Activated CD8-positive, alpha-beta memory T cell treated with anti-CD3 and anti-CD28 coated beads for 36 hours (primary cell): ENCODE measurements around the gene DOCK3. TPM values are rescaled to one million over a fixed set of nuclear protein-coding genes. Genes with fewer than 3 reads are reported as not detected.
"Not testable (repeated sequence)": the region's sequence is repeated elsewhere in the genome, so short reads cannot be mapped to it uniquely, and the experiment has no call there.

ENCODE experiments used
- CTCF ChIA-PET: fragments of 350-600 bp; sonication (Branson Sonifier 250); formaldehyde crosslinking; loops from one replicate; lab custom pipeline; 2021; ENCODE audit warnings: antibody characterized with exemption; lab: Charles Lee
- POLR2A ChIA-PET: fragments of 350-600 bp; sonication (Branson Sonifier 250); formaldehyde crosslinking; loops from one replicate; lab custom pipeline; 2021; ENCODE audit warnings: antibody characterized with exemption; lab: Charles Lee
- total RNA-seq, 2 experiments: library from RNA; stranded (reverse); gene quantifications; one replicate each; pipeline ENCODE4 v1.2.3, GENCODE V29; 2021

The DOCK3 gene
- total RNA-seq, 2 experiments from 2014 or later = 2.1 to 2.5 TPM

- CTCF ChIA-PET = no interaction called here
- POLR2A ChIA-PET = no interaction called here
Observed at GRCh38 chr3:50819882-50820281, 145.2 kb downstream of the DOCK3 start.

- ChIA-PET POLR2A (no interaction called here), CTCF (interaction anchor here (0.7 kb wide), 1 partner anchor 90 kb away, joined by 3 read pairs; no protein-coding TSS in a partner anchor)
Observed at GRCh38 chr3:50825841-50826240, 151.1 kb downstream of the DOCK3 start.

GRCh38 chr3:50830451-50830850, 155.7 kb downstream of the DOCK3 start:
- POLR2A ChIA-PET = no interaction called here

GRCh38 chr3:50831009-50831408, 156.3 kb downstream of the DOCK3 start:
- POLR2A ChIA-PET, CTCF ChIA-PET: not testable (repeated sequence)

More at GRCh38 chr3:50830451-50830850, 155.7 kb downstream of the DOCK3 start:
- CTCF ChIA-PET = no interaction called here

- ChIA-PET CTCF (no interaction called here), POLR2A (no interaction called here)
Observed at GRCh38 chr3:50840983-50841489, 166.3 kb downstream of the DOCK3 start.

GRCh38 chr3:50848308-50848707, 173.6 kb downstream of the DOCK3 start:
- ChIA-PET POLR2A (no interaction called here), CTCF (no interaction called here)

- CTCF ChIA-PET = no interaction called here
- POLR2A ChIA-PET = no interaction called here
Observed at GRCh38 chr3:50850639-50851511, 176.1 kb downstream of the DOCK3 start.

GRCh38 chr3:50853936-50854335, 179.2 kb downstream of the DOCK3 start:
- ChIA-PET POLR2A (no interaction called here), CTCF (no interaction called here)

GRCh38 chr3:50862221-50862620, 187.5 kb downstream of the DOCK3 start:
- POLR2A ChIA-PET = no interaction called here
- CTCF ChIA-PET = interaction anchor here (0.6 kb wide), 1 partner anchor 314 kb away, joined by 5 read pairs; no protein-coding TSS in a partner anchor

GRCh38 chr3:50873376-50874157, 198.8 kb downstream of the DOCK3 start:
- POLR2A ChIA-PET = interaction anchor here (0.7 kb wide), 1 partner anchor 293 kb away, joined by 3 read pairs; no protein-coding TSS in a partner anchor
- CTCF ChIA-PET = no interaction called here

GRCh38 chr3:50874876-50875275, 200.1 kb downstream of the DOCK3 start:
- POLR2A ChIA-PET, CTCF ChIA-PET: not testable (repeated sequence)

GRCh38 chr3:50876947-50877346, 202.2 kb downstream of the DOCK3 start:
- ChIA-PET CTCF (no interaction called here), POLR2A (no interaction called here)

- CTCF ChIA-PET, POLR2A ChIA-PET: not testable (repeated sequence)
Observed at GRCh38 chr3:50882733-50883132, 208.0 kb downstream of the DOCK3 start.

- ChIA-PET POLR2A (no interaction called here), CTCF (no interaction called here)
Observed at GRCh38 chr3:50883755-50884154, 209.0 kb downstream of the DOCK3 start.

- POLR2A ChIA-PET = interaction anchor here (0.6 kb wide), 1 partner anchor 232 kb away, joined by 3 read pairs; no protein-coding TSS in a partner anchor
- CTCF ChIA-PET = interaction anchor here (1.3 kb wide), 1 partner anchor 86 kb away, joined by 3 read pairs; no protein-coding TSS in a partner anchor
Observed at GRCh38 chr3:50885070-50885850, 210.5 kb downstream of the DOCK3 start.

- POLR2A ChIA-PET = no interaction called here
- CTCF ChIA-PET = no interaction called here
Observed at GRCh38 chr3:50890688-50891344, 216.1 kb downstream of the DOCK3 start.

GRCh38 chr3:50901097-50901496, 226.4 kb downstream of the DOCK3 start:
- POLR2A ChIA-PET, CTCF ChIA-PET: not testable (repeated sequence)

GRCh38 chr3:50912746-50913145, 238.0 kb downstream of the DOCK3 start:
- POLR2A ChIA-PET = no interaction called here

GRCh38 chr3:50913260-50913659, 238.5 kb downstream of the DOCK3 start:
- POLR2A ChIA-PET = no interaction called here

More at GRCh38 chr3:50912746-50913145, 238.0 kb downstream of the DOCK3 start:
- CTCF ChIA-PET = no interaction called here

More at GRCh38 chr3:50913260-50913659, 238.5 kb downstream of the DOCK3 start:
- CTCF ChIA-PET = no interaction called here
